Measurements from ENCODE around the gene C12orf76. TPM values are rescaled to one million over a fixed set of nuclear protein-coding genes. Genes with fewer than 3 reads are reported as not detected.

C12orf76 gene
- total and polyA plus RNA-seq, 2 of the 13 experiments (the other 11 are each of a cell fraction or from before 2014, with no cell fraction given), result 15.8 to 38.4 TPM

DNA sequence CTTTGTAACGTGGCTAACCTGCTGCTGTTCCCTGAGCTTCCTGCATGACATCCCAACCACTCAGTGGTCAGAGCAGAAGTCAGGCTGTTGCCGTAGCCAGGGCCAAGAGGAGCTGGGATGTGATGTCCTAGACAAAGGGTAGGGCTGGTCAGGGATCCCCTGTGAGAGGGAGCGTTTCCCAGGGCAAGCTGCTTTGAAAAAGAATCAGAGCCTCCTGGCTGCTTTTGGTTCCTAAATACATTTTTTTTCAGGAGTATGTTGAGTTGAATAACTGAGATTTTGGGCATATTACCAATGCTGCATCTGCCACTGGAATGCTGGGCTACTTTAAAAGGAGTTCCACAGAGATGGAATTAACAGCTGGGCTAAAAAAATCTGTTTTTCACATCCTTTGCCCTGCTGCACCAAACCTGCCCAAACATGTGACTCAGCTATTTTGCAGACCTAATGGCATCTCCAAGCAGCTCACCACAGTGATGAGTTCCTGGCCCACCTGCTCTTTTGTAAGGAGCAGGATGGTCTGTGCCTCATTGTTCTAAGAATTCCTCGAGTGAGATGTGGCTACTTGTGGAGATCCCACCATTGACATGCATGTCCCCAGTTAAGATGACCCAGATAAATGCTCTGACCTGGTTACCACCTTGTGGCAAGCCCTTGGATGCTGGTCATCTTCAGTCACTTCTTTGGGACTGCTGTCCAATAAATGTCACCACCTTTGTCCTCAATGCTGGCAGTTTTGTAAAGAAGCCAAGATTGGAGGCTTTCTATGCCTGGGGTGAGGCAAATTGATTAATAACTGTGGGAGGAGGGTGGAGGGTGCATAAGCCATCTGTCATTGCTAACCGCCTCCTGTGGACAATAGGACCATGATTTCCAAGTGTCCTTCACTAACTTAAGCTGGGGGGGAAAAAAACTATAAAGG lies 25.0 kb downstream of the C12orf76 start:
- Histone ChIP-seq H3K4me2 (ENCODE audit: low read depth, low read length) (no peak overlapping the region), H3K27ac (ENCODE audit: extremely low read length, insufficient read depth, low read length) (no peak overlapping the region), H2AFZ (ENCODE audit: low read length) (no peak overlapping the region), H3K4me1 (ENCODE audit: insufficient read depth, low read length) (peaks cover 15% of the 10 kb centered on the region; the same call in 1 of the 2 replicates), H3K9me3 (ENCODE audit: low read length) (no peaks in the 10 kb centered on the region), H3K27me3 (ENCODE audit: control insufficient read depth in 1 of 2, insufficient read depth in 2 of 2, low read length in 2 of 2) (no peaks in the 10 kb centered on the region), H3K79me2 (ENCODE audit: insufficient read depth, low read length) (peaks cover 2% of the 10 kb centered on the region), H3K4me3 (replicated peaks in 1 of 3; ENCODE audit: insufficient read depth in 1 of 3, low read depth in 2 of 3, low read length in 3 of 3) (no peak overlapping the region), H4K20me1 (ENCODE audit: insufficient read depth, low read length) (no peaks in the 10 kb centered on the region), H3K9ac (ENCODE audit: insufficient read depth, low read depth, low read length) (no peak overlapping the region), H3K36me3 (replicated peaks in 1 of 2; ENCODE audit: control insufficient read depth in 1 of 2, insufficient read depth in 2 of 2, low read length in 2 of 2) (peaks cover 23 to 77% of the 10 kb centered on the region in 2 experiments)
- in situ Hi-C loops (cut with HindIII; ENCODE audit: extremely low pct_ligation_motif_present, low pct_unique_long_range_greater_than_20kb) (no loop called here), intact Hi-C loops (cut with micrococcal nuclease; ENCODE audit: unreplicated experiment) (no loop called here)
- TF ChIP-seq KDM3A (CRISPR knock-in tag; IDR thresholded peaks at IDR 0.05; ENCODE audit: low read depth), result no peak
- TF ChIP-seq MAFK (conservative IDR thresholded peaks at IDR 0.05 in 1 of 2, IDR thresholded peaks at IDR 0.05 in 1 of 2; ENCODE audit: low read length in 2 of 2), result peak in 1 of 2 experiments; percentile 41; a peak in 1 of 4 replicates
- no peak for TF ChIP-seq BCL6 (CRISPR knock-in tag; IDR thresholded peaks at IDR 0.05)
- peak; percentile 32; the same call in 1 of the 2 replicates for TF ChIP-seq NFE2L2 (IDR thresholded peaks at IDR 0.05; ENCODE audit: low read length)
- TF ChIP-seq, protein P1, sequence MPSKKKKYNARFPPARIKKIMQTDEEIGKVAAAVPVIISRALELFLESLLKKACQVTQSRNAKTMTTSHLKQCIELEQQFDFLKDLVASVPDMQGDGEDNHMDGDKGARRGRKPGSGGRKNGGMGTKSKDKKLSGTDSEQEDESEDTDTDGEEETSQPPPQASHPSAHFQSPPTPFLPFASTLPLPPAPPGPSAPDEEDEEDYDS (CRISPR knock-in tag; IDR thresholded peaks at IDR 0.05), result no peak
- no peak for TF ChIP-seq CAMTA2 (CRISPR knock-in tag; IDR thresholded peaks at IDR 0.05; ENCODE audit: borderline replicate concordance)
- TF ChIP-seq ZNF10 (CRISPR knock-in tag; IDR thresholded peaks at IDR 0.05; ENCODE audit: borderline replicate concordance, low read depth), result no peak
- TF ChIP-seq ATM (IDR thresholded peaks at IDR 0.05; ENCODE audit: borderline replicate concordance), result no peak
- no peak for TF ChIP-seq ZNF775 (CRISPR knock-in tag; IDR thresholded peaks at IDR 0.05; ENCODE audit: borderline replicate concordance)
- TF ChIP-seq ZNF205 (CRISPR knock-in tag; IDR thresholded peaks at IDR 0.05), result no peak
- TF ChIP-seq RFXAP (CRISPR knock-in tag; IDR thresholded peaks at IDR 0.05; ENCODE audit: borderline replicate concordance), result no peak
- TF ChIP-seq ZBTB1 (CRISPR knock-in tag; IDR thresholded peaks at IDR 0.05; ENCODE audit: borderline replicate concordance), result no peak
- TF ChIP-seq CREB1 (IDR thresholded peaks at IDR 0.05), result no peak
- no peak for TF ChIP-seq CREB1 (CRISPR knock-in tag; IDR thresholded peaks at IDR 0.05)
- TF ChIP-seq ZNF569 (CRISPR knock-in tag; IDR thresholded peaks at IDR 0.05; ENCODE audit: borderline replicate concordance), result no peak
- TF ChIP-seq HMG20A (CRISPR knock-in tag; IDR thresholded peaks at IDR 0.05; ENCODE audit: borderline replicate concordance), result no peak
- no peak for TF ChIP-seq IRX3 (CRISPR knock-in tag; IDR thresholded peaks at IDR 0.05; ENCODE audit: borderline replicate concordance, low read depth)
- TF ChIP-seq PHF21A (CRISPR knock-in tag; IDR thresholded peaks at IDR 0.05), result no peak
- BruUV-seq (replicated peaks), result no TSS peak
- 95% methylated on average over 5 of the region's 5 CpGs for WGBS (ENCODE audit: low lambda C conversion rate)
- ChIA-PET POLR2A (interaction anchor here (1.4 to 1.8 kb wide), 4 partner anchors 11 to 24 kb away, joined by 4 to 10 read pairs (median 8); partner anchors contain the start of gene ANKRD13A), CTCF (ENCODE audit: low intra/inter-chr PET ratio, low total read pairs) (no interaction called here)
- FAIRE-seq (no peak), ATAC-seq (no peak), DNase-seq (ENCODE audit: low spot score) (no peak)

Measured in HepG2 (cell line).